SK-N-SH (cell line): ENCODE results near the gene SLC20A1. TPM values are rescaled to one million over a fixed set of nuclear protein-coding genes. Genes with fewer than 3 reads are reported as not detected.

ENCODE experiments used
- CTCF ChIA-PET: fragments of 300-600, 350-600 bp; formaldehyde crosslinking; extraction: SDS; loops from one replicate; lab custom pipeline; 2021; lab: Yijun Ruan, JAX
- POLR2A ChIA-PET: fragments of 350-600 bp; sonication (Branson Sonifier 250); formaldehyde crosslinking; extraction: SDS; loops from one replicate; lab custom pipeline; 2020; ENCODE audit warnings: antibody characterized with exemption, inconsistent platforms; lab: Yijun Ruan, JAX
- DNase-seq: peaks from one replicate; pipeline ENCODE4 v3.0.0; 2012
- H2AFZ ChIP-seq: fragments of 200-600 bp; sonication (generic); 2 replicates; pipeline ENCODE4 v1.8.1; 2016; ENCODE audit warnings: antibody characterized with exemption, mild to moderate bottlenecking, low read depth
- H3F3A ChIP-seq: fragments of 200-600 bp; sonication (generic); replicated peaks from 2 replicates; pipeline ENCODE3; 2016; ENCODE audit warnings: antibody characterized with exemption, mild to moderate bottlenecking; ENCODE audit not compliant: insufficient read depth
- H3K27ac ChIP-seq, 2 experiments: fragments of 200-500 bp in 1 of 2; fragments of 200-600 bp in 1 of 2; sonication (Bioruptor generic) in 1 of 2; sonication (generic), shearing (Covaris generic) in 1 of 2; 2 replicates each; pipeline versions ENCODE4 v1.5.1 to v1.6.1; 2014 to 2016; ENCODE audit warnings: low read depth in 2 of 2, inconsistent platforms in 1 of 2, low read length in 1 of 2, mild to moderate bottlenecking in 1 of 2, mixed read lengths in 1 of 2
- H3K27me3 ChIP-seq: fragments of 200-600 bp; sonication (generic), shearing (Covaris generic); 2 replicates; pipeline ENCODE4 v1.6.1; 2016; ENCODE audit warnings: mixed run types; ENCODE audit not compliant: insufficient read depth
- H3K36me3 ChIP-seq, 2 experiments: fragments of 200-500 bp in 1 of 2; fragments of 200-600 bp in 1 of 2; sonication (Bioruptor generic) in 1 of 2; sonication (generic) in 1 of 2; replicated peaks in 1 of 2; 2 replicates each; pipeline versions ENCODE3 to v1.5.1; 2014 to 2016; ENCODE audit warnings: low read length in 1 of 2, mild to moderate bottlenecking in 1 of 2; ENCODE audit not compliant: insufficient read depth in 2 of 2, control insufficient read depth in 1 of 2
- H3K4me1 ChIP-seq, 2 experiments: fragments of 200-500 bp in 1 of 2; fragments of 200-600 bp in 1 of 2; sonication (Bioruptor generic) in 1 of 2; sonication (generic), shearing (Covaris generic) in 1 of 2; 2 replicates each; pipeline versions ENCODE4 v1.5.1 to v1.6.1; 2014 to 2016; ENCODE audit warnings: low read depth in 1 of 2, low read length in 1 of 2, mixed run types in 1 of 2; ENCODE audit not compliant: insufficient read depth in 2 of 2, control insufficient read depth in 1 of 2
- H3K4me2 ChIP-seq: fragments of 200-600 bp; sonication (generic), shearing (Covaris generic); 2 replicates; pipeline ENCODE4 v1.6.1; 2017; ENCODE audit warnings: mixed run types
- H3K4me3 ChIP-seq, 2 experiments: fragments of 200-500 bp in 1 of 2; fragments of 200-600 bp in 1 of 2; sonication (Bioruptor generic) in 1 of 2; sonication (generic), shearing (Covaris generic) in 1 of 2; 2 replicates each; pipeline versions ENCODE4 v1.5.1 to v1.8.1; 2014 to 2016; ENCODE audit warnings: low read depth in 2 of 2, inconsistent platforms in 1 of 2, low read length in 1 of 2, mild to moderate bottlenecking in 1 of 2, mixed read lengths in 1 of 2, moderate library complexity in 1 of 2
- H3K79me2 ChIP-seq: fragments of 200-600 bp; sonication (generic); 2 replicates; pipeline ENCODE4 v1.8.1; 2017; ENCODE audit warnings: mild to moderate bottlenecking; ENCODE audit not compliant: insufficient read depth
- H3K9ac ChIP-seq: fragments of 200-600 bp; sonication (generic); 2 replicates; pipeline ENCODE4 v1.6.1; 2017; ENCODE audit warnings: mixed run types
- H3K9me2 ChIP-seq: fragments of 200-600 bp; sonication (generic); 2 replicates; pipeline ENCODE4 v1.6.1; 2017; ENCODE audit warnings: mixed run types
- H3K9me3 ChIP-seq: fragments of 200-600 bp; sonication (generic); 2 replicates; pipeline ENCODE4 v1.6.1; 2017; ENCODE audit warnings: mixed run types, mild to moderate bottlenecking, moderate library complexity
- H4K20me1 ChIP-seq: fragments of 200-600 bp; sonication (generic); 2 replicates; pipeline ENCODE4 v1.6.1; 2017; ENCODE audit warnings: mild to moderate bottlenecking, mixed run types; ENCODE audit not compliant: insufficient read depth
- CHD2 ChIP-seq: fragments of 150-350 bp; IDR thresholded peaks from 2 replicates; pipeline ENCODE4 v1.6.1; 2018; ENCODE audit warnings: low read length; ENCODE audit not compliant: partially characterized antibody
- EP300 ChIP-seq, 2 experiments: IDR thresholded peaks; 2 replicates each; pipeline versions ENCODE4 v1.4.0 to v1.6.1; 2012; ENCODE audit warnings: borderline replicate concordance in 1 of 2, low read depth in 1 of 2, low read length in 1 of 2
- FOXJ3 ChIP-seq: sonication (generic); formaldehyde crosslinking; IDR thresholded peaks from 2 replicates; pipeline ENCODE4 v1.5.1; 2020; ENCODE audit warnings: mild to moderate bottlenecking, missing genetic modification reagents
- FOXM1 ChIP-seq: IDR thresholded peaks from 2 replicates; pipeline ENCODE4 v1.4.0; 2012; ENCODE audit warnings: low read depth, mild to moderate bottlenecking
- GATA2 ChIP-seq: sonication (generic); formaldehyde crosslinking; IDR thresholded peaks from 2 replicates; pipeline ENCODE4 v1.5.0; 2020; ENCODE audit warnings: mild to moderate bottlenecking, missing genetic modification reagents
- JUND ChIP-seq: IDR thresholded peaks from 2 replicates; pipeline ENCODE4 v1.4.0; 2012
- MXI1 ChIP-seq: IDR thresholded peaks from 2 replicates; pipeline ENCODE4 v1.6.1; 2012; ENCODE audit warnings: mild to moderate bottlenecking, low read depth, low read length, improper control_type of control experiment
- NFIC ChIP-seq: IDR thresholded peaks from 2 replicates; pipeline ENCODE4 v1.4.0; 2012; ENCODE audit warnings: borderline replicate concordance
- POLR2AphosphoS5 ChIP-seq: IDR thresholded peaks from 2 replicates; pipeline ENCODE4 v1.6.1; 2012; ENCODE audit warnings: low read depth, low read length
- RAD21 ChIP-seq: IDR thresholded peaks from 2 replicates; pipeline ENCODE4 v1.6.1; 2012; ENCODE audit warnings: mild to moderate bottlenecking, low read length
- RCOR1 ChIP-seq: fragments of 150-350 bp; IDR thresholded peaks from 2 replicates; pipeline ENCODE4 v1.6.1; 2017; ENCODE audit warnings: antibody characterized with exemption, low read length
- RXRA ChIP-seq: IDR thresholded peaks from 2 replicates; pipeline ENCODE4 v1.4.0; 2012; ENCODE audit warnings: low read depth, mild to moderate bottlenecking, borderline replicate concordance
- SMC3 ChIP-seq: IDR thresholded peaks from 2 replicates; pipeline ENCODE4 v1.6.1; 2012; ENCODE audit warnings: low read depth, low read length, improper control_type of control experiment
- TCF12 ChIP-seq: IDR thresholded peaks from 2 replicates; pipeline ENCODE4 v1.4.0; 2012
- YY1 ChIP-seq: IDR thresholded peaks from 2 replicates; pipeline ENCODE4 v1.4.0; 2012; ENCODE audit warnings: low read depth, mild to moderate bottlenecking
- WGBS: methylation state at CpG from one replicate; pipeline ENCODE4 v1.1.6; 2017; ENCODE audit warnings: low lambda C conversion rate; 5-methylcytosine and 5-hydroxymethylcytosine counted together
- polyA plus RNA-seq, 3 experiments: library from polyadenylated mRNA; depleted of rRNA; stranded (reverse); fragments of >200 nt; gene quantifications; 2 replicates each; pipeline ENCODE4 v1.2.3, GENCODE V29; 2012
- TF ChIP-seq, protein P1 (sequence below): fragments of 200-600 bp; sonication (generic); IDR thresholded peaks from 2 replicates; pipeline ENCODE4 v1.6.1; 2017; ENCODE audit warnings: antibody characterized with exemption, mild to moderate bottlenecking, moderate library complexity
- TF ChIP-seq, protein P2 (sequence below): IDR thresholded peaks from 2 replicates; pipeline ENCODE4 v1.4.0; 2012; ENCODE audit warnings: low read depth
- TF ChIP-seq, protein P3 (sequence below): fragments of 150-350 bp; IDR thresholded peaks from 2 replicates; pipeline ENCODE4 v1.6.1; 2017; ENCODE audit warnings: antibody characterized with exemption, low read length, low read depth, borderline replicate concordance

SLC20A1 gene
- polyA plus RNA-seq, 1 of the 3 experiments (the other 2 are of a cell fraction) = 56.3 TPM

- ChIA-PET POLR2A (no interaction called here), CTCF (interaction anchor here (1.7 to 15.2 kb wide), 4 partner anchors 16 to 97 kb away, joined by 5 to 179 read pairs (median 8); no protein-coding TSS in a partner anchor)
- Histone ChIP-seq H3K9me2 (no peaks in the 10 kb centered on the region), H2AFZ (no peak overlapping the region), H3K79me2 (no peaks in the 10 kb centered on the region), H3K27me3 (no peaks in the 10 kb centered on the region), H3K36me3 (no peaks in the 10 kb centered on the region), H3K4me1 (peaks cover 19 to 39% of the 10 kb centered on the region in 2 experiments; a peak in 3 of 4 replicates), H3K4me3 (no peak overlapping the region), H4K20me1 (no peaks in the 10 kb centered on the region), H3K9ac (no peak overlapping the region), H3F3A (peaks cover 35% of the 10 kb centered on the region), H3K9me3 (no peaks in the 10 kb centered on the region), H3K27ac (no peak overlapping the region), H3K4me2 (no peak overlapping the region)
- DNase-seq = no peak
- TF ChIP-seq RXRA (no peak), TCF12 (no peak), MXI1 (no peak), YY1 (no peak), NFIC (no peak), POLR2AphosphoS5 (no peak), FOXJ3 (CRISPR knock-in tag) (no peak), GATA2 (CRISPR knock-in tag) (no peak), RCOR1 (no peak), EP300 (IDR thresholded peaks at IDR 0.05; ENCODE audit: borderline replicate concordance in 1 of 2, low read depth in 1 of 2, low read length in 1 of 2) (no peak), JUND (no peak), FOXM1 (no peak), CHD2 (no peak), RAD21 (no peak), SMC3 (no peak)
- TF ChIP-seq, protein P1, sequence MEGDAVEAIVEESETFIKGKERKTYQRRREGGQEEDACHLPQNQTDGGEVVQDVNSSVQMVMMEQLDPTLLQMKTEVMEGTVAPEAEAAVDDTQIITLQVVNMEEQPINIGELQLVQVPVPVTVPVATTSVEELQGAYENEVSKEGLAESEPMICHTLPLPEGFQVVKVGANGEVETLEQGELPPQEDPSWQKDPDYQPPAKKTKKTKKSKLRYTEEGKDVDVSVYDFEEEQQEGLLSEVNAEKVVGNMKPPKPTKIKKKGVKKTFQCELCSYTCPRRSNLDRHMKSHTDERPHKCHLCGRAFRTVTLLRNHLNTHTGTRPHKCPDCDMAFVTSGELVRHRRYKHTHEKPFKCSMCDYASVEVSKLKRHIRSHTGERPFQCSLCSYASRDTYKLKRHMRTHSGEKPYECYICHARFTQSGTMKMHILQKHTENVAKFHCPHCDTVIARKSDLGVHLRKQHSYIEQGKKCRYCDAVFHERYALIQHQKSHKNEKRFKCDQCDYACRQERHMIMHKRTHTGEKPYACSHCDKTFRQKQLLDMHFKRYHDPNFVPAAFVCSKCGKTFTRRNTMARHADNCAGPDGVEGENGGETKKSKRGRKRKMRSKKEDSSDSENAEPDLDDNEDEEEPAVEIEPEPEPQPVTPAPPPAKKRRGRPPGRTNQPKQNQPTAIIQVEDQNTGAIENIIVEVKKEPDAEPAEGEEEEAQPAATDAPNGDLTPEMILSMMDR = no peak
- TF ChIP-seq, protein P2, sequence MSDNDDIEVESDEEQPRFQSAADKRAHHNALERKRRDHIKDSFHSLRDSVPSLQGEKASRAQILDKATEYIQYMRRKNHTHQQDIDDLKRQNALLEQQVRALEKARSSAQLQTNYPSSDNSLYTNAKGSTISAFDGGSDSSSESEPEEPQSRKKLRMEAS = no peak
- TF ChIP-seq, protein P3, sequence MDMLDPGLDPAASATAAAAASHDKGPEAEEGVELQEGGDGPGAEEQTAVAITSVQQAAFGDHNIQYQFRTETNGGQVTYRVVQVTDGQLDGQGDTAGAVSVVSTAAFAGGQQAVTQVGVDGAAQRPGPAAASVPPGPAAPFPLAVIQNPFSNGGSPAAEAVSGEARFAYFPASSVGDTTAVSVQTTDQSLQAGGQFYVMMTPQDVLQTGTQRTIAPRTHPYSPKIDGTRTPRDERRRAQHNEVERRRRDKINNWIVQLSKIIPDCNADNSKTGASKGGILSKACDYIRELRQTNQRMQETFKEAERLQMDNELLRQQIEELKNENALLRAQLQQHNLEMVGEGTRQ = no peak
- WGBS = 80% methylated on average over 6 of the region's 6 CpGs
Observed at GRCh38 chr2:112629224-112629623, 16.5 kb upstream of the SLC20A1 start.
